HepG2 (cell line): ENCODE measurements around the gene USP43. TPM values are rescaled to one million over a fixed set of nuclear protein-coding genes. Genes with fewer than 3 reads are reported as not detected.

ENCODE experiments used
- ATAC-seq: fragments of 200-7000 bp; cut with Tn5 transposase; 3 replicates; pipeline ENCODE4 v1.9.1; 2020; ENCODE audit warnings: mild to moderate bottlenecking, moderate library complexity
- BruUV-seq: library from RNA; stranded (reverse); fragments of 400-500 nt; replicated peaks from 2 replicates; lab custom pipeline; 2021; lab: Mats Ljungman, UMichigan
- CTCF ChIA-PET: fragments of 300-600 bp; formaldehyde crosslinking; extraction: SDS; loops from one replicate; lab custom pipeline; 2021; ENCODE audit warnings: low total read pairs, inconsistent platforms, low intra/inter-chr PET ratio; lab: Yijun Ruan, JAX
- POLR2A ChIA-PET: fragments of 350-600 bp; sonication (Branson Sonifier 250); formaldehyde crosslinking; loops from one replicate; lab custom pipeline; 2020; ENCODE audit warnings: antibody characterized with exemption, inconsistent platforms; lab: Yijun Ruan, JAX
- DNase-seq: peaks from one replicate; pipeline ENCODE4 v3.0.0-alpha.2; 2015; ENCODE audit warnings: low spot score
- FAIRE-seq: peaks from 3 replicates; lab custom pipeline; 2011; peaks lifted over from hg19 to GRCh38; lab: Jason Lieb, UNC
- H2AFZ ChIP-seq: one replicate; pipeline ENCODE4 v1.6.1; 2011; ENCODE audit warnings: low read length, inconsistent platforms
- H3K27ac ChIP-seq: fragments of 300-600 bp; 3 replicates; pipeline ENCODE4 v1.8.0; 2011; ENCODE audit warnings: mixed run types, mild to moderate bottlenecking, mixed read lengths, low read length, inconsistent platforms; ENCODE audit not compliant: insufficient read depth; ENCODE audit errors: extremely low read length
- H3K27me3 ChIP-seq, 2 experiments: fragments of 200-600 bp in 1 of 2; 2 replicates in 1 of 2; 3 replicates in 1 of 2; pipeline versions ENCODE4 v1.6.0 to v1.8.0; 2011; ENCODE audit warnings: low read length in 2 of 2, mild to moderate bottlenecking in 2 of 2, moderate library complexity in 2 of 2, inconsistent platforms in 1 of 2; ENCODE audit not compliant: insufficient read depth in 2 of 2, control insufficient read depth in 1 of 2
- H3K36me3 ChIP-seq, 2 experiments: fragments of 200-600 bp in 1 of 2; replicated peaks in 1 of 2; 2 replicates in 1 of 2; 3 replicates in 1 of 2; pipeline versions ENCODE4 v1.5.1 to v1.8.0; 2011; ENCODE audit warnings: low read length in 2 of 2, inconsistent platforms in 1 of 2; ENCODE audit not compliant: insufficient read depth in 2 of 2, control insufficient read depth in 1 of 2
- H3K4me1 ChIP-seq: 2 replicates; pipeline ENCODE4 v1.5.1; 2012; ENCODE audit warnings: low read length, inconsistent platforms; ENCODE audit not compliant: insufficient read depth
- H3K4me2 ChIP-seq: 2 replicates; pipeline ENCODE4 v1.6.0; 2011; ENCODE audit warnings: low read depth, low read length, inconsistent platforms
- H3K4me3 ChIP-seq, 3 experiments: fragments of 200-600 bp in 1 of 3; sonication (generic), shearing (Covaris generic) in 1 of 3; replicated peaks in 1 of 3; 2 replicates each; pipeline ENCODE4 v1.5.1; 2011 to 2016; ENCODE audit warnings: low read length in 3 of 3, inconsistent platforms in 2 of 3, low read depth in 2 of 3, mild to moderate bottlenecking in 2 of 3, control low read depth in 1 of 3, mixed read lengths in 1 of 3; ENCODE audit not compliant: insufficient read depth in 1 of 3
- H3K79me2 ChIP-seq: one replicate; pipeline ENCODE4 v1.6.1; 2011; ENCODE audit warnings: low read length, inconsistent platforms; ENCODE audit not compliant: insufficient read depth
- H3K9ac ChIP-seq: 2 replicates; pipeline ENCODE4 v1.6.0; 2011; ENCODE audit warnings: mild to moderate bottlenecking, low read depth, low read length, inconsistent platforms; ENCODE audit not compliant: insufficient read depth
- H3K9me3 ChIP-seq: 2 replicates; pipeline ENCODE4 v1.5.1; 2012; ENCODE audit warnings: mild to moderate bottlenecking, low read length
- H4K20me1 ChIP-seq: 2 replicates; pipeline ENCODE4 v1.6.0; 2011; ENCODE audit warnings: inconsistent platforms, mild to moderate bottlenecking, low read length, moderate library complexity; ENCODE audit not compliant: insufficient read depth
- CTCF ChIP-seq: sonication (generic); formaldehyde crosslinking; IDR thresholded peaks from 2 replicates; pipeline ENCODE4 v1.5.0; 2020; ENCODE audit warnings: mild to moderate bottlenecking, missing genetic modification reagents, moderate library complexity
- LCORL ChIP-seq, 2 experiments: fragments of 450-650 bp in 1 of 2; sonication (generic) in 1 of 2; formaldehyde crosslinking in 1 of 2; IDR thresholded peaks; 2 replicates each; pipeline versions ENCODE4 v1.5.0 to v1.6.1; 2017 to 2020; ENCODE audit warnings: antibody characterized with exemption in 1 of 2, missing genetic modification reagents in 1 of 2
- MTF1 ChIP-seq: sonication (generic); formaldehyde crosslinking; IDR thresholded peaks from 2 replicates; pipeline ENCODE4 v1.5.0; 2020; ENCODE audit warnings: missing genetic modification reagents
- RAD21 ChIP-seq: fragments of 450-650 bp; formaldehyde crosslinking; IDR thresholded peaks from 2 replicates; pipeline ENCODE4 v1.5.0; 2020; ENCODE audit warnings: mild to moderate bottlenecking
- RCOR2 ChIP-seq: IDR thresholded peaks from 2 replicates; pipeline ENCODE4 v1.6.1; 2016; ENCODE audit warnings: missing biosample characterization, missing genetic modification reagents
- SALL1 ChIP-seq: sonication (generic); formaldehyde crosslinking; IDR thresholded peaks from 2 replicates; pipeline ENCODE4 v1.8.0; 2022; ENCODE audit warnings: mild to moderate bottlenecking, missing genetic modification reagents
- SMC3 ChIP-seq: IDR thresholded peaks from 2 replicates; pipeline ENCODE4 v1.6.1; 2011; ENCODE audit warnings: low read length, improper control_type of control experiment
- STAG1 ChIP-seq: sonication (generic); formaldehyde crosslinking; IDR thresholded peaks from 2 replicates; pipeline ENCODE4 v1.4.0; 2020; ENCODE audit warnings: missing genetic modification reagents
- THAP8 ChIP-seq: sonication (generic); formaldehyde crosslinking; IDR thresholded peaks from 2 replicates; pipeline ENCODE4 v1.5.1; 2020; ENCODE audit warnings: missing genetic modification reagents, mild to moderate bottlenecking, borderline replicate concordance
- ZFP41 ChIP-seq: sonication (generic); formaldehyde crosslinking; IDR thresholded peaks from 2 replicates; pipeline ENCODE4 v1.4.0; 2020; ENCODE audit warnings: mild to moderate bottlenecking, missing genetic modification reagents, borderline replicate concordance
- ZNF224 ChIP-seq: sonication (generic); formaldehyde crosslinking; IDR thresholded peaks from 2 replicates; pipeline ENCODE4 v1.5.0; 2020; ENCODE audit warnings: mild to moderate bottlenecking, missing genetic modification reagents
- ZNF333 ChIP-seq: sonication (generic); formaldehyde crosslinking; IDR thresholded peaks from 2 replicates; pipeline ENCODE4 v1.4.0; 2020; ENCODE audit warnings: mild to moderate bottlenecking, missing genetic modification reagents, borderline replicate concordance
- WGBS: methylation state at CpG from one replicate; pipeline ENCODE4 v1.1.6; 2017; ENCODE audit warnings: low lambda C conversion rate; 5-methylcytosine and 5-hydroxymethylcytosine counted together
- in situ Hi-C: cut with HindIII; loops from 2 replicates; pipeline ENCODE4 v1.10.0; 2017; ENCODE audit warnings: low pct_unique_long_range_greater_than_20kb; ENCODE audit not compliant: extremely low pct_ligation_motif_present
- intact Hi-C: fragments of 100-400 bp; cut with micrococcal nuclease; formaldehyde crosslinking; loops from one replicate; pipeline ENCODE4 v1.10.0; 2022; ENCODE audit not compliant: unreplicated experiment
- polyA plus RNA-seq, 8 experiments: library from polyadenylated mRNA; depleted of rRNA in 3 of 8; stranded (reverse) in 7 of 8; unstranded in 1 of 8; fragments of >200 nt; fragmentation: Illumina TruSeq in 4 of 8; extraction: Trizol in 4 of 8; gene quantifications; 2 replicates each; pipeline versions ENCODE4 v1.2.1 to v1.2.3, GENCODE V29; 2011 to 2016; ENCODE audit warnings: low read depth in 4 of 8, missing spikeins in 1 of 8, mixed read lengths in 1 of 8; ENCODE audit not compliant: insufficient read depth in 1 of 8
- total RNA-seq, 5 experiments: library from RNA; depleted of rRNA; stranded (reverse); fragments of >200 nt; fragmentation: Illumina TruSeq; extraction: Trizol; gene quantifications; 2 replicates each; pipeline ENCODE4 v1.2.3, GENCODE V29; 2016; ENCODE audit warnings: low read depth in 1 of 5

USP43 gene
- total and polyA plus RNA-seq, 2 of the 13 experiments (the other 11 are each of a cell fraction or from before 2014, with no cell fraction given), result 1.6 to 2.2 TPM

- Histone ChIP-seq H2AFZ (no peak overlapping the region), H4K20me1 (no peaks in the 10 kb centered on the region), H3K4me3 (no peak overlapping the region), H3K27ac (no peak overlapping the region), H3K4me1 (no peaks in the 10 kb centered on the region), H3K36me3 (no peaks in the 10 kb centered on the region), H3K79me2 (no peaks in the 10 kb centered on the region), H3K9ac (no peak overlapping the region), H3K27me3 (no peaks in the 10 kb centered on the region; a peak in 1 of 5 replicates), H3K9me3 (no peaks in the 10 kb centered on the region), H3K4me2 (no peak overlapping the region)
- FAIRE-seq (no peak), DNase-seq (no peak), ATAC-seq (no peak)
- ChIA-PET POLR2A (no interaction called here), CTCF (no interaction called here)
- 62% methylated on average over 6 of the region's 6 CpGs for WGBS
- TF ChIP-seq ZFP41 (CRISPR knock-in tag) (no peak), RCOR2 (CRISPR knock-in tag) (no peak), THAP8 (CRISPR knock-in tag) (no peak), ZNF224 (no peak), ZNF333 (CRISPR knock-in tag) (no peak), MTF1 (CRISPR knock-in tag) (no peak), SALL1 (CRISPR knock-in tag) (no peak)
- BruUV-seq, result no TSS peak
- in situ Hi-C loops (no loop called here), intact Hi-C loops (no loop called here)
Observed at GRCh38 chr17:9672691-9673090, 27.4 kb downstream of the USP43 start.

- no peaks in the 10 kb centered on the region for H4K20me1 ChIP-seq
- H3K9ac ChIP-seq, result no peak overlapping the region
- BruUV-seq, result no TSS peak
- no peak overlapping the region for H3K4me2 ChIP-seq
- DNase-seq, result peak; percentile 8
- no peak overlapping the region for H3K27ac ChIP-seq
- TF ChIP-seq RAD21 (CRISPR knock-in tag), result 0 out of 2 replicates have a peak, but pooled peaks have one; percentile 19
- TF ChIP-seq LCORL (IDR thresholded peaks at IDR 0.05), result no peak
- no peak for TF ChIP-seq LCORL (CRISPR knock-in tag; IDR thresholded peaks at IDR 0.05)
- TF ChIP-seq SMC3, result peak; percentile 49; the same call in 1 of the 2 replicates
- TF ChIP-seq CTCF, result 0 out of 2 replicates have a peak, but pooled peaks have one; percentile 35
- peak; percentile 46 for TF ChIP-seq STAG1 (CRISPR knock-in tag)
- ATAC-seq, result no peak
- ChIA-PET CTCF (interaction anchor here (1.4 kb wide), 1 partner anchor 99 kb away, joined by 11 read pairs; the partner anchor contains the start of gene CFAP52), POLR2A (no interaction called here)
- peaks cover 18% of the 10 kb centered on the region for H3K9me3 ChIP-seq
- 82% methylated on average over 4 of the region's 4 CpGs for WGBS
- H2AFZ ChIP-seq, result no peak overlapping the region
- intact Hi-C loops (loop anchor here (1.0 kb wide), 1 partner anchor 99 kb away; no protein-coding TSS in a partner anchor), in situ Hi-C loops (no loop called here)
- no peaks in the 10 kb centered on the region for H3K79me2 ChIP-seq
- H3K36me3 ChIP-seq, result no peaks in the 10 kb centered on the region
- H3K27me3 ChIP-seq, result no peaks in the 10 kb centered on the region
- FAIRE-seq, result peak; percentile 8
- H3K4me3 ChIP-seq, result no peak overlapping the region
- no peaks in the 10 kb centered on the region for H3K4me1 ChIP-seq
Observed at GRCh38 chr17:9676084-9676483, 30.8 kb downstream of the USP43 start.
